ENCODE results near the gene KIF4A.

Gene KIF4A

DNA sequence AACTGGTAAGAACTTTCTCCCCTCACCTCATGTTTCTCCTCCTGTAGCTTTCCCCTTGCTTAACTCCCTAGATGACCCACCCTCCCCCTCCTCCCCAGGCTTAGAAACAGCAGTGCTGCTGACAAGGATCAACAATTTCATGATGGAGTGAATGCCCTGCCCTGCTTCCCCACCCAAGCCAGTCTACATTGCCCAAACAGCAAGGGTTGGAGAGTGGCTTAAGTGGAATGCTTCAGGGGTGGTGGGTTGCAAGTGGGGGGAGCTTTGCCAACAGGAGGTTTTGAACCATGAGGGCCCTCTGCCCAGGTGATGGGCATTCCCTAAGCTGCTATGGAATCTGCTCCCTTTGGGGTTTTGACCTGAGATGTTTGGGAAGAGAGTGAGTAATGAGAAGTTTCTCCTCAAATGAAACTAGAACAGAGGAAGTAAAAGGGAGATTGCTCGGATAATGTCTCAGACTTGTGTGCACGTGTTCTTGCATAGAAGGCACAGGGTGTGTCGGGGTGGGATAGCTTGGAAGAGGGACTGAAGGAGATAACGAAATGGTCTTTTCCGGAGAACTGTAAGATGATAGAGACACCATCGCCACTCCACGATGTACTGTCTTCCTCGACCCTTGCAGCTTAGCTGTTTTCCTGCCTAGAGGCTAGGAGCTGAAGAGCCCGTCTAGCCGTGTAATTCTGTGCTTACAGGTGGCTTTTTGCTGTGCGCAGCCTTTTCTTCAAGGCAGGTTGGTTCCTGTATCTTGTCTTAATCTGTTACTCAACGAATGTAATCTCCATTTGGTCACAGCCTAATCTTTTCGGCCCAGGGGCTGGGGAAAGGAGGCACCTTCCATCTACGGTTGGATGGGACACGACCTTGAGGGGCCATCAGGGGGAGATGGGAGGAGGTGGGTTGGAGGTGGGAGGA lies 143.3 kb downstream of the KIF4A start:
- H3K4me3 ChIP-seq (replicated peaks; ENCODE audit: low read depth, low read length), result peak overlapping the region; percentile 58
- TF ChIP-seq, protein P1, sequence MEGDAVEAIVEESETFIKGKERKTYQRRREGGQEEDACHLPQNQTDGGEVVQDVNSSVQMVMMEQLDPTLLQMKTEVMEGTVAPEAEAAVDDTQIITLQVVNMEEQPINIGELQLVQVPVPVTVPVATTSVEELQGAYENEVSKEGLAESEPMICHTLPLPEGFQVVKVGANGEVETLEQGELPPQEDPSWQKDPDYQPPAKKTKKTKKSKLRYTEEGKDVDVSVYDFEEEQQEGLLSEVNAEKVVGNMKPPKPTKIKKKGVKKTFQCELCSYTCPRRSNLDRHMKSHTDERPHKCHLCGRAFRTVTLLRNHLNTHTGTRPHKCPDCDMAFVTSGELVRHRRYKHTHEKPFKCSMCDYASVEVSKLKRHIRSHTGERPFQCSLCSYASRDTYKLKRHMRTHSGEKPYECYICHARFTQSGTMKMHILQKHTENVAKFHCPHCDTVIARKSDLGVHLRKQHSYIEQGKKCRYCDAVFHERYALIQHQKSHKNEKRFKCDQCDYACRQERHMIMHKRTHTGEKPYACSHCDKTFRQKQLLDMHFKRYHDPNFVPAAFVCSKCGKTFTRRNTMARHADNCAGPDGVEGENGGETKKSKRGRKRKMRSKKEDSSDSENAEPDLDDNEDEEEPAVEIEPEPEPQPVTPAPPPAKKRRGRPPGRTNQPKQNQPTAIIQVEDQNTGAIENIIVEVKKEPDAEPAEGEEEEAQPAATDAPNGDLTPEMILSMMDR (IDR thresholded peaks at IDR 0.05; ENCODE audit: low read depth, low read length, missing control alignments), result no peak
- DNase-seq (ENCODE audit: extremely low read depth, low read depth), result no peak

DNA sequence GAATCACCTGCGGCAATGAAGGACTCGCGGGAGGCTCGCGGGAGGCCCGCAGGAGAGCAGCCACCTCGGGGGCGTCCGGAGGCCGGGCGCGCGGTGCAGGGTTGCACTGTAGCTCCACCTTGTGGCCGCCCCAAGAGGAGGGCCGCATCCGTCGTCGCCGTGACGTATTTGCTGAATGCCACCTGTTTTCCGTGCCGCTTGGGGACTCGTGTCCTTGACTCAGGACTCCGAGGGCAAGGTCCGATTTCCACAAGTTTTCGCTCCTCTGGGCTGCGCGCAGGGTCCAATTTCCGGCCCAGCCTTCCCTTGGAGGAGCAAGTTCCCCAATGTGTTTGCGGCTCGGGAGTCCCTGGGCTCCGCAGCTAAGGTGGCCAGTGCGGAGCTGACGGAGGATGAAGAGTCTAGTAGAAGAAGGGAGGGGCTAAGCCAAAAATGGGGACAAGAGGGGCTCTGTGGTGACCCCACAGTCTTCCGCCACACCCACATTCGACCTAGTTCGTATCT lies 144.0 kb downstream of the KIF4A start:
- TF ChIP-seq, protein P1 (IDR thresholded peaks at IDR 0.05; ENCODE audit: low read depth, low read length, missing control alignments), result peak; percentile 53
- peak overlapping the region; percentile 58 for H3K4me3 ChIP-seq (replicated peaks; ENCODE audit: low read depth, low read length)
- DNase-seq (ENCODE audit: extremely low read depth, low read depth), result no peak

GRCh38 chrX:70434352-70434866 lies 144.5 kb downstream of the KIF4A start:
- DNase-seq (ENCODE audit: extremely low read depth, low read depth), result no peak
- TF ChIP-seq, protein P1 (IDR thresholded peaks at IDR 0.05; ENCODE audit: low read depth, low read length, missing control alignments), result no peak
- H3K4me3 ChIP-seq (replicated peaks; ENCODE audit: low read depth, low read length), result peak overlapping the region; percentile 58

DNA sequence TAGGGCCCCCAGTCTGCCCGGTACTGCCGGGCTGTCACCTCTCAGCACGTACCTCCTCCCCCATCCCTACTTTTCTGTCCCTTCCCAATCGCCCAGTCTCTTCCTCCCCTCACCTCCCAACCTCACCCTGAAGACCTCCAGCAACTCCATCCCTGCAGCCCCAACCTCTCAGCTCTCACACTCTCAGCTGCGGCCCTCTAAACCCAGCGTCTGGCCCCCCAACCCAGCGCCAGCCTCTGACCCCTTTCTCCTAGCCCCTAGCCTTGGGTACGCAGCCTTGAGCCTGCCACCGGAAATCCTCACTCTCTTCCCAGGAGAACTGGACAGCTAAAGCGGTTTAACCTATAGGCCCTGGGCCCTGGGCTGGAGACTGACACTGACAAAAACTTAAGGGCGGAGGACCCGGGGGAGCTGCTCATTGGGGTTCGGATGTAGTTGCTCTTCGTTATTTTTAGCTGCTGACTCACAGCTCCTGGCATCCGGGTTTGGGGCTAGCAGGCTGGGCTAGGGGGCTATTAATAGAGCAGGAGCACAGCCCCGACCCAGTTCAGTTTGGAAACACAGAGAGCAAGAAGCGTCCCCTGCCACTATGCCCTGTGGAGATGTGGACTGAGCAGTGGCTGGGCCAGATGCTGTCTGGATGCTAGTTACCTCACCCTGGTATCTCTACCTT lies 145.1 kb downstream of the KIF4A start:
- TF ChIP-seq, protein P1 (IDR thresholded peaks at IDR 0.05; ENCODE audit: low read depth, low read length, missing control alignments), result no peak
- DNase-seq (ENCODE audit: extremely low read depth, low read depth), result no peak
- H3K4me3 ChIP-seq (replicated peaks; ENCODE audit: low read depth, low read length), result peak overlapping the region; percentile 58

GRCh38 chrX:70436343-70436742 lies 146.4 kb downstream of the KIF4A start:
- TF ChIP-seq, protein P1 (IDR thresholded peaks at IDR 0.05; ENCODE audit: low read depth, low read length, missing control alignments), result peak; percentile 11
- DNase-seq (ENCODE audit: extremely low read depth, low read depth), result no peak
- no peak overlapping the region for H3K4me3 ChIP-seq (replicated peaks; ENCODE audit: low read depth, low read length)

DNA sequence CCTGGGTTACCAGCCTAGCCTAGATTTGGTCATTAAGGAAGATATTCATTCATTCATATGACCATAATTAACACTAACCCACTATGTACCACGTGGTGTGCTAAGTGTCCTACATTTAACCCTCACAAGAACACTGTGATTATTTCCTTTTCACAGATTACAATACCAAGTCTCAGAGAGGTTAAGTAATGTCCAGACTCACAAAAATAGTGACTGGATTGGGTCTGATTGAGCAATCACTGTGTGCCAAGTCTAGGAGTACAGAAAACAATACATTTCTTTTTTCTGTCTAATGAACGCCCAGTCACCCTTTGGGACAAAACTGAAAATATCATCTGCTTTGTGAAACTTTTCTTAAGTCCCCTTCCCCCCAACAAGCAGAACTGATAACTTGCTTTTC lies 147.1 kb downstream of the KIF4A start:
- TF ChIP-seq, protein P1 (IDR thresholded peaks at IDR 0.05; ENCODE audit: low read depth, low read length, missing control alignments), result no peak
- H3K4me3 ChIP-seq (replicated peaks; ENCODE audit: low read depth, low read length), result no peak overlapping the region
- no peak for DNase-seq (ENCODE audit: extremely low read depth, low read depth)

All from HFF-Myc (cell line).